IMR-90 (cell line): ENCODE results near the gene LMOD2. TPM values are rescaled to one million over a fixed set of nuclear protein-coding genes. Genes with fewer than 3 reads are reported as not detected.

Experiments
- ATAC-seq: fragments of 200-7000 bp; cut with Tn5 transposase; 2 replicates; pipeline ENCODE4 v1.9.1; 2020; ENCODE audit warnings: low read depth, mild to moderate bottlenecking, moderate library complexity
- BruUV-seq: library from RNA; stranded (reverse); fragments of 400-500 nt; replicated peaks from 2 replicates; lab custom pipeline; 2021; lab: Mats Ljungman, UMichigan
- CTCF ChIA-PET: fragments of 300-600 bp; formaldehyde crosslinking; extraction: SDS; loops from one replicate; lab custom pipeline; 2021; ENCODE audit warnings: antibody characterized with exemption; lab: Yijun Ruan, JAX
- POLR2A ChIA-PET: fragments of 300-600 bp; sonication (Branson Sonifier 250); formaldehyde crosslinking; loops from one replicate; lab custom pipeline; 2022; ENCODE audit warnings: antibody characterized with exemption; ENCODE audit not compliant: unreplicated experiment; lab: Charles Lee
- DNase-seq: peaks from one replicate; pipeline ENCODE4 v3.0.0; 2013
- H2AFZ ChIP-seq: replicated peaks from 2 replicates; pipeline ENCODE3; 2013; ENCODE audit warnings: low read length, mild to moderate bottlenecking; ENCODE audit not compliant: poor library complexity
- H2AK5ac ChIP-seq: 2 replicates; pipeline ENCODE4 v1.6.1; 2013; ENCODE audit warnings: low read depth, low read length, inconsistent platforms
- H2AK9ac ChIP-seq: replicated peaks from 2 replicates; pipeline ENCODE3; 2013; ENCODE audit warnings: mild to moderate bottlenecking, low read depth, low read length, moderate library complexity; ENCODE audit not compliant: poor library complexity
- H2BK120ac ChIP-seq: 2 replicates; pipeline ENCODE4 v1.6.1; 2013; ENCODE audit warnings: low read depth, low read length, inconsistent platforms
- H2BK15ac ChIP-seq: 3 replicates; pipeline ENCODE4 v1.6.1; 2013; ENCODE audit warnings: low read depth, low read length, inconsistent platforms
- H2BK20ac ChIP-seq: 2 replicates; pipeline ENCODE4 v1.6.1; 2013; ENCODE audit warnings: low read depth, mild to moderate bottlenecking, inconsistent platforms, low read length, moderate library complexity
- H2BK5ac ChIP-seq: 2 replicates; pipeline ENCODE4 v1.6.1; 2013; ENCODE audit warnings: mild to moderate bottlenecking, low read depth, low read length, inconsistent platforms; ENCODE audit not compliant: poor library complexity, severe bottlenecking
- H3K14ac ChIP-seq: replicated peaks from 2 replicates; pipeline ENCODE4 v1.6.1; 2013; ENCODE audit warnings: low read depth, low read length, inconsistent platforms
- H3K18ac ChIP-seq: 2 replicates; pipeline ENCODE4 v1.6.1; 2013; ENCODE audit warnings: low read depth, low read length, control low read depth
- H3K23ac ChIP-seq: 2 replicates; pipeline ENCODE4 v1.6.1; 2013; ENCODE audit warnings: low read depth, low read length, inconsistent platforms
- H3K27ac ChIP-seq: 2 replicates; pipeline ENCODE4 v1.5.1; 2013; ENCODE audit warnings: mild to moderate bottlenecking, control low read depth, low read length; ENCODE audit not compliant: insufficient read depth
- H3K27me3 ChIP-seq: 2 replicates; pipeline ENCODE4 v1.6.1; 2013; ENCODE audit warnings: low read length; ENCODE audit not compliant: control insufficient read depth, insufficient read depth
- H3K36me3 ChIP-seq: 2 replicates; pipeline ENCODE4 v1.6.1; 2013; ENCODE audit warnings: low read length, mixed read lengths; ENCODE audit not compliant: control insufficient read depth, insufficient read depth
- H3K4ac ChIP-seq: 2 replicates; pipeline ENCODE4 v1.6.1; 2013; ENCODE audit warnings: low read depth, low read length, inconsistent platforms
- H3K4me1 ChIP-seq: 2 replicates; pipeline ENCODE4 v1.6.1; 2013; ENCODE audit warnings: low read length, mixed read lengths; ENCODE audit not compliant: control insufficient read depth, insufficient read depth
- H3K4me2 ChIP-seq: 2 replicates; pipeline ENCODE4 v1.6.1; 2013; ENCODE audit warnings: low read depth, mild to moderate bottlenecking, control low read depth, low read length, moderate library complexity
- H3K4me3 ChIP-seq: 2 replicates; pipeline ENCODE4 v1.5.1; 2013; ENCODE audit warnings: low read depth, mild to moderate bottlenecking, control low read depth, low read length, moderate library complexity; ENCODE audit not compliant: insufficient read depth
- H3K56ac ChIP-seq: 2 replicates; pipeline ENCODE4 v1.6.1; 2013; ENCODE audit warnings: low read length, inconsistent platforms; ENCODE audit not compliant: insufficient read depth; ENCODE audit errors: extremely low read depth
- H3K79me1 ChIP-seq, 2 experiments: 2 replicates each; pipeline ENCODE4 v1.6.1; 2013; ENCODE audit warnings: low read length in 2 of 2, inconsistent platforms in 1 of 2, low read depth in 1 of 2
- H3K9ac ChIP-seq: 2 replicates; pipeline ENCODE4 v1.6.1; 2013; ENCODE audit warnings: low read depth, low read length, control low read depth
- H3K9me1 ChIP-seq: 2 replicates; pipeline ENCODE4 v1.6.1; 2013; ENCODE audit warnings: low read length, inconsistent platforms; ENCODE audit not compliant: insufficient read depth
- H3K9me3 ChIP-seq: 2 replicates; pipeline ENCODE4 v1.6.1; 2013; ENCODE audit warnings: low read length; ENCODE audit not compliant: control insufficient read depth, insufficient read depth
- H4K20me1 ChIP-seq: 2 replicates; pipeline ENCODE4 v1.6.1; 2013; ENCODE audit warnings: low read length, inconsistent platforms; ENCODE audit not compliant: insufficient read depth
- H4K5ac ChIP-seq: 2 replicates; pipeline ENCODE4 v1.6.1; 2013; ENCODE audit warnings: mild to moderate bottlenecking, low read depth, low read length, control low read depth
- H4K8ac ChIP-seq, 2 experiments: 2 replicates each; pipeline ENCODE4 v1.6.1; 2013; ENCODE audit warnings: low read depth in 2 of 2, low read length in 2 of 2, control low read depth in 1 of 2, inconsistent platforms in 1 of 2
- H4K91ac ChIP-seq: 2 replicates; pipeline ENCODE4 v1.6.1; 2013; ENCODE audit warnings: low read depth, low read length, inconsistent platforms; ENCODE audit not compliant: insufficient read depth
- MAFK ChIP-seq: IDR thresholded peaks from 2 replicates; pipeline ENCODE4 v1.6.1; 2012; ENCODE audit warnings: low read depth, low read length, improper control_type of control experiment
- NFE2L2 ChIP-seq: fragments of 150-350 bp; IDR thresholded peaks from 2 replicates; pipeline ENCODE4 v1.6.1; 2016; ENCODE audit warnings: low read depth, mild to moderate bottlenecking, low read length
- WGBS, 2 experiments: methylation state at CpG; one replicate each; pipeline versions ENCODE4 v1.1.5 to v1.1.7; 2013; ENCODE audit warnings: missing lambda C conversion rate in 2 of 2; ENCODE audit not compliant: insufficient read length in 1 of 2; ENCODE audit errors: extremely low coverage in 2 of 2; 5-methylcytosine and 5-hydroxymethylcytosine counted together
- dilution Hi-C: fragments of 300-500 bp; cut with HindIII; formaldehyde crosslinking; loops from one replicate; pipeline ENCODE4 v1.14.3; 2018; ENCODE audit warnings: low sequenced_read_pairs; ENCODE audit not compliant: unreplicated experiment
- in situ Hi-C: fragments of 300-500 bp; cut with MboI; formaldehyde crosslinking; loops from 3 replicates; pipeline ENCODE4 v1.14.3; 2019; ENCODE audit warnings: low sequenced_read_pairs, inconsistent platforms, mixed read lengths
- intact Hi-C: fragments of 100-400 bp; cut with micrococcal nuclease; formaldehyde crosslinking; loops from 2 replicates; pipeline ENCODE4 v1.10.0; 2022
- polyA plus RNA-seq, 3 experiments: library from polyadenylated mRNA; depleted of rRNA; stranded (reverse); fragments of >200 nt; gene quantifications; 2 replicates each; pipeline ENCODE4 v1.2.3, GENCODE V29; 2012; ENCODE audit warnings: low replicate concordance in 1 of 3
- total RNA-seq: library from RNA; depleted of rRNA; stranded (reverse); fragments of >200 nt; gene quantifications from 2 replicates; pipeline ENCODE4 v1.2.3, GENCODE V29; 2012

The LMOD2 gene
- total and polyA plus RNA-seq, 2 of the 4 experiments (the other 2 are of a cell fraction) = not detected

- H3K4me1 ChIP-seq = no peaks in the 10 kb centered on the region
- H3K23ac ChIP-seq = no peak overlapping the region
- no peak overlapping the region for H2AK9ac ChIP-seq
- dilution Hi-C loops = no loop called here
- no TSS peak for BruUV-seq
- H3K18ac ChIP-seq = no peak overlapping the region
- ATAC-seq = no peak
- no peak overlapping the region for H2BK5ac ChIP-seq
- H3K79me1 ChIP-seq = no peaks in the 10 kb centered on the region
- in situ Hi-C loops = no loop called here
- POLR2A ChIA-PET = no interaction called here
- no peak for DNase-seq
- no peak overlapping the region for H2AFZ ChIP-seq
- no peak overlapping the region for H4K5ac ChIP-seq
- no peak for TF ChIP-seq NFE2L2
- peak; percentile 38; the same call in 1 of the 2 replicates for TF ChIP-seq MAFK
- H2BK120ac ChIP-seq = no peak overlapping the region
- no peak overlapping the region for H2BK15ac ChIP-seq
- H3K27ac ChIP-seq = no peak overlapping the region
- no peaks in the 10 kb centered on the region for H3K9me3 ChIP-seq
- H3K36me3 ChIP-seq = no peaks in the 10 kb centered on the region
- no peaks in the 10 kb centered on the region for H3K9me1 ChIP-seq
- H3K4ac ChIP-seq = no peak overlapping the region
- H3K27me3 ChIP-seq = peaks cover 4% of the 10 kb centered on the region
- no peak overlapping the region for H3K56ac ChIP-seq
- H4K8ac ChIP-seq = no peak overlapping the region
- no peak overlapping the region for H2AK5ac ChIP-seq
- CTCF ChIA-PET = no interaction called here
- H3K4me3 ChIP-seq = no peak overlapping the region
- no peak overlapping the region for H3K4me2 ChIP-seq
- WGBS, 2 experiments = 81% methylated on average over 3 of the region's 8 CpGs; no CpG with 5 or more reads in 1 of the 2 experiments
- intact Hi-C loops = no loop called here
- H3K14ac ChIP-seq = no peak overlapping the region
- H3K9ac ChIP-seq = no peak overlapping the region
- no peak overlapping the region for H4K91ac ChIP-seq
- no peak overlapping the region for H2BK20ac ChIP-seq
- H4K20me1 ChIP-seq = no peaks in the 10 kb centered on the region
Observed at GRCh38 chr7:123660514-123661354, 5.1 kb downstream of the LMOD2 start.
